ENCODE results near the gene RAPSN.

RAPSN gene

DNA sequence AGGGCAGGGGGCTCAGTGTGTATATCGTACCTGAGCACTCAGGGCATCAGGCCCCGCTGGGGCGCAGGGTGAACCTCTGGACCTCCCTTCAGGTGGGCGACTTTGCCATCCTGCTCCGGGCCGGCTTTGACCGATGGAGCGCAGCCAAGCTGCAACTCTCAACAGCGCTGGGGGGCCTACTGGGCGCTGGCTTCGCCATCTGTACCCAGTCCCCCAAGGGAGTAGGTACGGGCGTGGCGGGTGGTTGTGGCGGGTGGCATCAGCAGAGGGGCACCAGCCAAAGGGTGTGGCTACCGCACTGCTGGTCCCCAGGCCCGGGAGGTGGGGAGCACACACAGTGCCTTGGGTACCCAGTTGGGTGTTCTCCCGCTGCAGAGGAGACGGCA lies 34.3 kb downstream of the RAPSN start:
- TF ChIP-seq, protein P1, sequence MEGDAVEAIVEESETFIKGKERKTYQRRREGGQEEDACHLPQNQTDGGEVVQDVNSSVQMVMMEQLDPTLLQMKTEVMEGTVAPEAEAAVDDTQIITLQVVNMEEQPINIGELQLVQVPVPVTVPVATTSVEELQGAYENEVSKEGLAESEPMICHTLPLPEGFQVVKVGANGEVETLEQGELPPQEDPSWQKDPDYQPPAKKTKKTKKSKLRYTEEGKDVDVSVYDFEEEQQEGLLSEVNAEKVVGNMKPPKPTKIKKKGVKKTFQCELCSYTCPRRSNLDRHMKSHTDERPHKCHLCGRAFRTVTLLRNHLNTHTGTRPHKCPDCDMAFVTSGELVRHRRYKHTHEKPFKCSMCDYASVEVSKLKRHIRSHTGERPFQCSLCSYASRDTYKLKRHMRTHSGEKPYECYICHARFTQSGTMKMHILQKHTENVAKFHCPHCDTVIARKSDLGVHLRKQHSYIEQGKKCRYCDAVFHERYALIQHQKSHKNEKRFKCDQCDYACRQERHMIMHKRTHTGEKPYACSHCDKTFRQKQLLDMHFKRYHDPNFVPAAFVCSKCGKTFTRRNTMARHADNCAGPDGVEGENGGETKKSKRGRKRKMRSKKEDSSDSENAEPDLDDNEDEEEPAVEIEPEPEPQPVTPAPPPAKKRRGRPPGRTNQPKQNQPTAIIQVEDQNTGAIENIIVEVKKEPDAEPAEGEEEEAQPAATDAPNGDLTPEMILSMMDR (IDR thresholded peaks at IDR 0.05; ENCODE audit: extremely low read depth, missing control alignments): no peak
- DNase-seq (ENCODE audit: low spot score): no peak

DNA sequence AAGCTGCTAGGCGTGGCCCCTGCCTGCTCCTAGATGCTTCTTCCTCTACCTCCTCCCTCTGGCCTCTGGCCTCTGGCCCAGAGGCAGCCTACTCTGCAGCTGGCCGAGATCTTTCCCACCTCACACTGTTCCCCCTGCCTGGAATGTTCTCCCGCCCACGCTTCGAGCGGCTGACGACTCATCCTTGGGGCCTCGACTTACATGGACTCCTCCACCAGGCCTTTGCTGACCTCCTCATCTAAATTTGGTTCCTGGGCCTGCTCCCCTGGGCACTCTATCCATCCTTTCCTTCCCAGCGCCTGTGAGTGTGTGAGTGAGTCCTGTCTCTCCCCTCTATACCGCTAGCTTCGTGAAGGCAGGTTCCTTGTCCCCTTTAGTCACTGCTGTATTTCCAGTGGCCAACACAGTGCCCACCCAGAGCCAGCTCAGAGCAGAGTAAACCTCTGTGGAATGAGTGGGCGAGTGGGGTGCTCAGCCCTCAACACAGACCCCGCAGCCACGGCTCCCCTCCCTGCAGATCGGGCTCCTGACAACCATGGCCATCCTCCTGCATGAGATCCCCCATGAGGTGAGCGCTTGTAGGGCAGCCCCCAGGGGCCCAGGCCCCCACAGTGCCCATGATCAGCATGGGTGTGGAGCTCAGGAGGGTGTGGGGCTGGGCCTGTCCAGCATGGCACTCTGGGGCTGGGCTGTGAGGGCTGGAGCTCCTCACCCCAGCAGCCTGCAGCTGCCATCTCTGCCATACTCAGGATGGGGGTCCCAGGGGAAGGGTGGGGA lies 34.8 kb downstream of the RAPSN start:
- TF ChIP-seq, protein P1 (IDR thresholded peaks at IDR 0.05; ENCODE audit: extremely low read depth, missing control alignments): no peak
- no peak for DNase-seq (ENCODE audit: low spot score)

DNA sequence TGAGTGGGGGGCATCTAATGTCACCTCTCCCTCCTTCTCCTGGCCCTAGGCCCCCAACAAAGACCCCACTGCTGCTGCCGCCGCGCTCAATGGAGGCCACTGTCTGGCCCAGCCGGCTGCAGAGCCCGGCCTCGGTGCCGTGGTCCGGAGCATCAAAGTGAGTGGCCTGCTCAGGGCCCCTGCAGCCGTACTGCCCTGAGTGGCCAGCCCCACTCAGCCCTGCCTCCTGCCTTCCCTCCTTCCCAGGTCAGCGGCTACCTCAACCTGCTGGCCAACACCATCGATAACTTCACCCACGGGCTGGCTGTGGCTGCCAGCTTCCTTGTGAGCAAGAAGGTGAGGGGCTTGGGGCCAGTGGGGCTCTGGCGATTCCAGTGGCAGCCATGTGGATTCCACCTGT lies 35.6 kb downstream of the RAPSN start:
- DNase-seq (ENCODE audit: low spot score): no peak
- TF ChIP-seq, protein P1 (IDR thresholded peaks at IDR 0.05; ENCODE audit: extremely low read depth, missing control alignments): no peak

DNA sequence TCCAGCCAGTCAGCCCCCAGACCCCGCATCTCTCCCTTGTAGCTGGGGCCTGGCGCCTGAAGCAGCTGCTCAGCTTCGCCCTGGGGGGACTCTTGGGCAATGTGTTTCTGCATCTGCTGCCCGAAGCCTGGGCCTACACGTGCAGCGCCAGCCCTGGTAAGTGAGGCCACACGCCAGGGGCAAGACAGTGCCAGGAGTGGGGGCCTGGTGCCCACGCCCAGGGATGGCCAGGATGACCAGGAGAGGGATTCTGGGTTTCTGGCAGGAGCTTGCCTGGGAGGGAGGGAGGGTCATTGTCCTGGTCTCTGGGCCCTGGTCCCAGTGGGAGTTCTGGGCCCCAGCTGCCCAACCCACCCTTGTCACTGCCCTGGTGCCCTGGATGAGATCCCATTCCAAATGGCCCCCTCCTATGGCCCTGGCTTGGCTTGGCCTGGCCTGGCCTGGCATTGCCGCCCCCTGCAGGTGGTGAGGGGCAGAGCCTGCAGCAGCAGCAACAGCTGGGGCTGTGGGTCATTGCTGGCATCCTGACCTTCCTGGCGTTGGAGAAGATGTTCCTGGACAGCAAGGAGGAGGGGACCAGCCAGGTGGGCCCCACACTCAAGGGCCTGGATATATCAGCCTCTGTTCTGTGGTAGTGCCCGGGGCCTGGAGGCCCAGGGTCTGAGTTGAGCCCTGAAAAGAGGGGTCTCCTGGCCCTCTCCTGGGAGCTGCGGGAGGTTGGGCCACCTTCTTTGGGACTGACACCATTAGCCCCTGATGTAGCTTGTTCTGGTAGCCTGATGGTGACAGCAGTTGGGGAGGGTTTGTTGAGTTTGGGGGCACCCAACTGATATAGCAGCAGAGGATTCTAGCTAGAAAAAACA lies 36.8 kb downstream of the RAPSN start:
- DNase-seq (ENCODE audit: low spot score): peak; percentile 72
- TF ChIP-seq, protein P1 (IDR thresholded peaks at IDR 0.05; ENCODE audit: extremely low read depth, missing control alignments): peak; percentile 99

DNA sequence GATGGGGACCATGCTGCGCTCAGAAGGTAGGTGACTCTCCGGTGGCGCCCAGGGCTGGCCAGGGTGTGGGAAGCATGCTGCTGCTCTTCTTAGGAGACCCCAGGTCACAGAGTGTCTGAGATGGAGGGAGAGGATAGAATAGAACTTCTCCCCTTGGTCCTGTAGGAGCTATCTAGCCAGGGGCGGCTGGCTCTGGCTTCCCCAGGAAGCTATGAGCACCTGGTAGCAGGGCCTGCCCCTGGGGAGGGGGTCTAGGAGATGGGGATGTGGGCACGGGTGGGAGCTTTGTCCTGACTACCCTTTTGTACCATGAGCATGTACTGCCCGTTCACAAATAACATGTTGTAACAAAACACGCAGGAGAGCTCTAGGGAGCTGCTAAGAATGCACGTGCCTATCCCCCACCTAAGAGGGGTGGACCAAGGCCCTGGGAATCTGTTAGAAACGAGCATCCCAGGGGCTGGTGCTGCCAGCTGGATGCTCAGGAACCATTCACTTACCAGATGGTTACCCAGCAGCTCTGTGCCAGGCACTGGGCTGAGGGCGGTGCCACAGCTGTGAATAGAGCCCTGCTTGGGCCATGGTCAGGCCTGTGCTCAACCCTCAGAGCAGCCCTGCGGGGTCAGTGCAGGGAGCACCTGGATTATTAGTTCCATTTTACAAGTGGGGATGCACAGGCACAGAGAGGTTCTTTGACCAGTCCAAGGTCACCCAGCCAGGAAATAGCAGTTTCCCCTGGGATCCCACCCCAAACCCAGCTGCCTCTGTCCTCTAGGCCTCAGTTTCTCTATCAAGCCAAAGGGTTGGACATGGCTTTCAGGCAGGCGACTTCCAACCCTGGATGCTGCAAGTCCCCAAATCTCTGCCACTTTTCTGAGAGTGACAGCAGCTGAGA lies 38.3 kb downstream of the RAPSN start:
- TF ChIP-seq, protein P1 (IDR thresholded peaks at IDR 0.05; ENCODE audit: extremely low read depth, missing control alignments): no peak

DNA sequence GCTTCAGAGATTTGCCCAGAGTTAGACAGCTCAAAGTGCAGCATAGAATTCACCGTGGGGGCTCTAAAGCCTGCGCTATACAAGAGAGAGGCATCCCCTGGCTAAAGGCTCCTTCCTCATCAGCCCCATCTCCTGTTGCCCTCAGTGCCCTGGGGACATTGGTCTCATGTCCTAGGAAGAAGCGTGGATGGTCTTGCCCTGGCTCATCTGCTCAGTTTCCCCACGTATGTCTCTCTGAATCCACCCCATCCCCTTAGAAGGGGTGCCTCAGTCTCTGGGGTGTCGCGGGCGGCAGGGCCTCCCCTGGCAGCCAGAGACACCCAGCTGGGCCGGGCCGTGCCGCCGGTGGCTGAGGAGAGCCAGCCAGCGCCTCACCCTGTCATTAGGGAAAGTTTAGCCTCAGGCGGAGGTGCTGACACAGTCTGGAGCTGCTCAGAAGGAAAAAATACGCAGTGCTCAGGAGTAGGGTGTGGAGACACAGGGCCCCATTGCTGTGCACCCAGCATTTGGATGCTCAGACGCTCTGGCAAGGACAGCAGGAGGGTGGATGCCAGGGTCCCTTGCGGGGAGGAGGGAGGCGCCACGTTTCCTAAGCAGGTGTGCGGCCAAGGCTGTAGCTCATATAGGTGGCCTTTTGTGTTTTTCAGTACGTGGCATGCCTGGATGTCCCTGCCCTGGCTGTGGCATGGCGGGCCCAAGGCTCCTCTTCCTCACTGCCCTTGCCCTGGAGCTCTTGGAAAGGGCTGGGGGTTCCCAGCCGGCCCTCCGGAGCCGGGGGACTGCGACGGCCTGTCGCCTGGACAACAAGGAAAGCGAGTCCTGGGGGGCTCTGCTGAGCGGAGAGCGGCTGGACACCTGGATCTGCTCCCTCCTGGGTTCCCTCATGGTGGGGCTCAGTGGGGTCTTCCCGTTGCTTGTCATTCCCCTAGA lies 39.2 kb downstream of the RAPSN start:
- TF ChIP-seq, protein P1 (IDR thresholded peaks at IDR 0.05; ENCODE audit: extremely low read depth, missing control alignments): no peak
- DNase-seq (ENCODE audit: low spot score): no peak

More for the DNA sequence above, 38.3 kb downstream of the RAPSN start:
- no peak for DNase-seq (ENCODE audit: low spot score)
